OCI-LY3 (cell line): Measurements from ENCODE around the gene MTCH1.
A peak's percentile ranks its signal among the peaks of the same experiment; 100 is the strongest.

Experiments used
- H2AFZ ChIP-seq: fragments of 200-600, 300-600 bp; shearing (Covaris generic); 2 replicates; pipeline ENCODE4 v1.6.0; 2014; ENCODE audit warnings: antibody characterized with exemption, low read depth, low read length
- H3K27ac ChIP-seq: fragments of 200-600, 300-600 bp; sonication (generic); 2 replicates; pipeline ENCODE4 v1.5.1; 2014; ENCODE audit warnings: mild to moderate bottlenecking, low read length, moderate library complexity, mixed read lengths
- H3K27me3 ChIP-seq: fragments of 200-600, 300-600 bp; sonication (generic); 2 replicates; pipeline ENCODE4 v1.6.1; 2014; ENCODE audit warnings: low read depth, low read length, mixed read lengths
- H3K36me3 ChIP-seq: fragments of 200-600, 300-600 bp; sonication (generic); replicated peaks from 2 replicates; pipeline ENCODE3; 2014; ENCODE audit warnings: low read depth, low read length, mixed read lengths
- H3K4me1 ChIP-seq: fragments of 300-600, 200-600 bp; sonication (generic); 2 replicates; pipeline ENCODE4 v1.6.1; 2014; ENCODE audit warnings: low read length, mixed read lengths
- H3K4me2 ChIP-seq: fragments of 200-600, 300-600 bp; sonication (generic); 2 replicates; pipeline ENCODE4 v1.6.1; 2014; ENCODE audit warnings: low read length, mixed read lengths
- H3K4me3 ChIP-seq: fragments of 300-600, 200-600 bp; sonication (generic); 2 replicates; pipeline ENCODE4 v1.5.1; 2014; ENCODE audit warnings: antibody characterized with exemption, mild to moderate bottlenecking, low read length, moderate library complexity
- H3K79me2 ChIP-seq: fragments of 300-600, 200-600 bp; shearing (Covaris generic); 2 replicates; pipeline ENCODE4 v1.6.1; 2014; ENCODE audit warnings: mild to moderate bottlenecking, low read length, mixed read lengths
- H3K9ac ChIP-seq: fragments of 300-600, 200-600 bp; shearing (Covaris generic); 2 replicates; pipeline ENCODE4 v1.6.0; 2014; ENCODE audit warnings: mild to moderate bottlenecking, low read length, moderate library complexity
- H3K9me3 ChIP-seq: fragments of 200-600, 300-600 bp; shearing (Covaris generic); 2 replicates; pipeline ENCODE4 v1.6.1; 2014; ENCODE audit warnings: low read length, mixed read lengths; ENCODE audit not compliant: insufficient read depth
- H4K20me1 ChIP-seq: fragments of 200-600, 300-600 bp; sonication (generic); 2 replicates; pipeline ENCODE4 v1.6.1; 2016; ENCODE audit warnings: low read length, mixed read lengths; ENCODE audit not compliant: insufficient read depth
- EZH2phosphoT487 ChIP-seq: fragments of 200-600 bp; shearing (Covaris generic); IDR thresholded peaks from 2 replicates; pipeline ENCODE4 v1.6.1; 2018; ENCODE audit warnings: antibody characterized with exemption, mixed run types, low read depth
- TF ChIP-seq, protein P1 (sequence below): fragments of 200-600, 300-600 bp; sonication (generic); IDR thresholded peaks from 2 replicates; pipeline ENCODE4 v1.5.1; 2014; ENCODE audit warnings: antibody characterized with exemption, low read length, low read depth

The MTCH1 gene

DNA sequence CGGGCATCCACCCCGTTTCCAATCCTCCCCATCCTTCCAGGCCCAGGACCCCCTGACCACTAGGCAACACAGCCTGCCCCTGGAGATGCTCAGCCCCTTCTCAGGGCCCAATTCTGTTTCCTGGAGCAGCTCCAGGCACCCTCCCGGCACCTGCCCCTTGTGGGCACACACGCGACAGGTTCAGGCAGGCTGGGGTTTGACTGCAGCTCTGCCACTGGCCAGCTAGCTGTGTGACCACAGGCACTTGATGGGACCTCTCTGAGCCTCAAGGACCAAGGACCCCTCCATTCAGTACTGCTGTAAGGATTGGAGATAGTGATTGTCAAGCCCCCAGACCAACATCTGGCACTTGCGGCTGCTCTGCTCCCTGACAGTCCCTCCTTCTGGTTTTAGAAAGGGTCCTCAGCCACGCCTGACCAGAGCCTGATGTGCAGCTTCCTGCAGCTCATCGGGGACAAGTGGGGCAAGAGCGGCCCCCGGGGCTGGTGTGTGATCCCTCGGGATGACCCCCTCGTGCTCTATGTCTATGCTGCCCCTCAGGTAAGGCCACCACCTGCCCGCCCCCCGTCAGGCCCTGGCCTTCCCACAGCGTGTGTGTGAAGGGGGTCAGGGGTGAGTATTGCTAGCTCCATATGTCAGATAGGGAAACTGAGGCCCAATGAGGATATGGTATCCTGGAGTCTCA lies 41.2 kb upstream of the MTCH1 start:
- TF ChIP-seq EZH2phosphoT487: no peak
- TF ChIP-seq, protein P1, sequence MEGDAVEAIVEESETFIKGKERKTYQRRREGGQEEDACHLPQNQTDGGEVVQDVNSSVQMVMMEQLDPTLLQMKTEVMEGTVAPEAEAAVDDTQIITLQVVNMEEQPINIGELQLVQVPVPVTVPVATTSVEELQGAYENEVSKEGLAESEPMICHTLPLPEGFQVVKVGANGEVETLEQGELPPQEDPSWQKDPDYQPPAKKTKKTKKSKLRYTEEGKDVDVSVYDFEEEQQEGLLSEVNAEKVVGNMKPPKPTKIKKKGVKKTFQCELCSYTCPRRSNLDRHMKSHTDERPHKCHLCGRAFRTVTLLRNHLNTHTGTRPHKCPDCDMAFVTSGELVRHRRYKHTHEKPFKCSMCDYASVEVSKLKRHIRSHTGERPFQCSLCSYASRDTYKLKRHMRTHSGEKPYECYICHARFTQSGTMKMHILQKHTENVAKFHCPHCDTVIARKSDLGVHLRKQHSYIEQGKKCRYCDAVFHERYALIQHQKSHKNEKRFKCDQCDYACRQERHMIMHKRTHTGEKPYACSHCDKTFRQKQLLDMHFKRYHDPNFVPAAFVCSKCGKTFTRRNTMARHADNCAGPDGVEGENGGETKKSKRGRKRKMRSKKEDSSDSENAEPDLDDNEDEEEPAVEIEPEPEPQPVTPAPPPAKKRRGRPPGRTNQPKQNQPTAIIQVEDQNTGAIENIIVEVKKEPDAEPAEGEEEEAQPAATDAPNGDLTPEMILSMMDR: no peak
- Histone ChIP-seq H3K4me1 (peaks cover 26% of the 10 kb centered on the region), H3K4me2 (no peak overlapping the region), H3K9me3 (peaks cover 8% of the 10 kb centered on the region; the same call in 1 of the 2 replicates), H3K79me2 (no peaks in the 10 kb centered on the region), H3K27ac (no peak overlapping the region), H2AFZ (no peak overlapping the region), H4K20me1 (no peaks in the 10 kb centered on the region), H3K36me3 (peaks cover 82% of the 10 kb centered on the region), H3K9ac (no peak overlapping the region), H3K4me3 (no peak overlapping the region), H3K27me3 (no peaks in the 10 kb centered on the region)

- H3K27me3 ChIP-seq: no peaks in the 10 kb centered on the region
- H3K9ac ChIP-seq: no peak overlapping the region
- peaks cover 39% of the 10 kb centered on the region for H3K4me1 ChIP-seq
- TF ChIP-seq, protein P1: no peak
- no peak for TF ChIP-seq EZH2phosphoT487
- H3K4me2 ChIP-seq: no peak overlapping the region
- no peak overlapping the region for H2AFZ ChIP-seq
- no peak overlapping the region for H3K4me3 ChIP-seq
- no peak overlapping the region for H3K27ac ChIP-seq
- no peaks in the 10 kb centered on the region for H4K20me1 ChIP-seq
- H3K36me3 ChIP-seq: peaks cover 85% of the 10 kb centered on the region
- H3K9me3 ChIP-seq: peaks cover 8% of the 10 kb centered on the region; the same call in 1 of the 2 replicates
- H3K79me2 ChIP-seq: no peaks in the 10 kb centered on the region
These were observed 39.8 kb upstream of the MTCH1 start for GRCh38 chr6:37025621-37026466.

GRCh38 chr6:37024656-37025337 lies 38.8 kb upstream of the MTCH1 start:
- H4K20me1 ChIP-seq: no peaks in the 10 kb centered on the region
- no peak overlapping the region for H3K4me2 ChIP-seq
- peak overlapping the region; percentile 15 for H3K27ac ChIP-seq
- no peak overlapping the region for H2AFZ ChIP-seq
- 0 out of 2 replicates have a peak, but pooled peaks cover 5% of the 10 kb centered on the region for H3K79me2 ChIP-seq
- H3K27me3 ChIP-seq: no peaks in the 10 kb centered on the region
- peaks cover 86% of the 10 kb centered on the region for H3K36me3 ChIP-seq
- H3K4me3 ChIP-seq: no peak overlapping the region
- H3K9ac ChIP-seq: no peak overlapping the region
- TF ChIP-seq, protein P1: no peak
- TF ChIP-seq EZH2phosphoT487: no peak
- H3K4me1 ChIP-seq: peaks cover 40% of the 10 kb centered on the region
- H3K9me3 ChIP-seq: no peaks in the 10 kb centered on the region
